K562 (cell line): ENCODE measurements around the gene PTRH2. TPM values are rescaled to one million over a fixed set of nuclear protein-coding genes. Genes with fewer than 3 reads are reported as not detected.
A peak's percentile ranks its signal among the peaks of the same experiment; 100 is the strongest.

Source experiments
- ATAC-seq: fragments of 200-7000 bp; cut with Tn5 transposase; 3 replicates; pipeline ENCODE4 v1.9.1; 2020; ENCODE audit warnings: moderate library complexity
- BruUV-seq: library from RNA; stranded (reverse); fragments of 400-500 nt; replicated peaks from 2 replicates; lab custom pipeline; 2021; lab: Mats Ljungman, UMichigan
- CTCF ChIA-PET: fragments of 300-600 bp; formaldehyde crosslinking; extraction: SDS; loops from one replicate; lab custom pipeline; 2021; ENCODE audit warnings: low intra/inter-chr PET ratio; lab: Yijun Ruan, JAX
- POLR2A ChIA-PET: fragments of 300-600, 350-650 bp; sonication (Branson Sonifier 250); formaldehyde crosslinking; extraction: SDS; loops from one replicate; lab custom pipeline; 2021; ENCODE audit warnings: antibody characterized with exemption, inconsistent platforms; lab: Yijun Ruan, JAX
- DNase-seq, 4 experiments: peaks; one replicate each; pipeline versions ENCODE4 v3.0.0 to v3.0.0-alpha.2; 2011 to 2018; ENCODE audit warnings: low spot score in 3 of 4, mixed read lengths in 3 of 4; ENCODE audit errors: extremely low read depth in 1 of 4
- FAIRE-seq: peaks from 2 replicates; lab custom pipeline; 2011; peaks lifted over from hg19 to GRCh38; lab: Jason Lieb, UNC
- H2AFZ ChIP-seq: 2 replicates; pipeline ENCODE4 v1.6.0; 2011; ENCODE audit warnings: low read depth, low read length, control low read depth, inconsistent platforms
- H3K27ac ChIP-seq: fragments of 200-600 bp; 3 replicates; pipeline ENCODE4 v1.8.0; 2011; ENCODE audit warnings: low read depth, mild to moderate bottlenecking, control low read depth, inconsistent platforms, low read length, moderate library complexity, mixed read lengths; ENCODE audit errors: extremely low read depth
- H3K27me3 ChIP-seq, 2 experiments: fragments of 300-600 bp in 1 of 2; 2 replicates in 1 of 2; 3 replicates in 1 of 2; pipeline versions ENCODE4 v1.6.0 to v1.8.0; 2011; ENCODE audit warnings: inconsistent platforms in 2 of 2, low read length in 2 of 2, mild to moderate bottlenecking in 1 of 2, mixed read lengths in 1 of 2, moderate library complexity in 1 of 2; ENCODE audit not compliant: control insufficient read depth in 2 of 2, insufficient read depth in 2 of 2
- H3K36me3 ChIP-seq: fragments of 300-600 bp; 3 replicates; pipeline ENCODE4 v1.8.0; 2011; ENCODE audit warnings: mild to moderate bottlenecking, low read length, inconsistent platforms; ENCODE audit not compliant: control insufficient read depth, insufficient read depth
- H3K4me1 ChIP-seq, 2 experiments: fragments of 200-600 bp in 1 of 2; replicated peaks in 1 of 2; 2 replicates in 1 of 2; 3 replicates in 1 of 2; pipeline versions ENCODE4 v1.5.1 to v1.8.0; 2011; ENCODE audit warnings: inconsistent platforms in 2 of 2, low read length in 2 of 2, mild to moderate bottlenecking in 1 of 2, mixed read lengths in 1 of 2, moderate library complexity in 1 of 2; ENCODE audit not compliant: control insufficient read depth in 2 of 2, insufficient read depth in 2 of 2
- H3K4me2 ChIP-seq: 2 replicates; pipeline ENCODE4 v1.6.1; 2011; ENCODE audit warnings: low read length, control low read depth, inconsistent platforms, mixed read lengths; ENCODE audit not compliant: insufficient read depth
- H3K4me3 ChIP-seq: fragments of 200-600 bp; sonication (generic), shearing (Covaris generic); 2 replicates; pipeline ENCODE4 v1.5.1; 2016; ENCODE audit warnings: control low read depth, inconsistent platforms
- H3K79me2 ChIP-seq: fragments of 200-600 bp; 3 replicates; pipeline ENCODE4 v1.8.0; 2011; ENCODE audit warnings: low read length, inconsistent platforms; ENCODE audit not compliant: control insufficient read depth, insufficient read depth
- H3K9ac ChIP-seq, 2 experiments: 2 replicates each; pipeline versions ENCODE4 v1.6.0 to v1.6.1; 2011; ENCODE audit warnings: low read depth in 2 of 2, low read length in 2 of 2, control low read depth in 1 of 2, inconsistent platforms in 1 of 2, mild to moderate bottlenecking in 1 of 2, mixed read lengths in 1 of 2; ENCODE audit not compliant: insufficient read depth in 1 of 2
- H3K9me1 ChIP-seq: one replicate; pipeline ENCODE4 v1.6.0; 2011; ENCODE audit warnings: inconsistent platforms, mild to moderate bottlenecking, low read length, moderate library complexity; ENCODE audit not compliant: control insufficient read depth, insufficient read depth
- H3K9me3 ChIP-seq: replicated peaks from 2 replicates; pipeline ENCODE4 v1.5.1; 2011; ENCODE audit warnings: low read depth, low read length, inconsistent platforms; ENCODE audit not compliant: control insufficient read depth, insufficient read depth
- H4K20me1 ChIP-seq: replicated peaks from 2 replicates; pipeline ENCODE4 v1.6.1; 2011; ENCODE audit warnings: low read length, inconsistent platforms, mixed read lengths; ENCODE audit not compliant: control insufficient read depth, insufficient read depth
- CAMTA2 ChIP-seq: fragments of 250-450 bp; sonication (Bioruptor Pico); conservative IDR thresholded peaks from 2 replicates; pipeline ENCODE4 v1.5.1; 2022
- DACH1 ChIP-seq: fragments of 450-650 bp; IDR thresholded peaks from 2 replicates; pipeline ENCODE4 v1.6.1; 2018; ENCODE audit not compliant: partially characterized antibody
- EGR1 ChIP-seq: fragments of 450-650 bp; conservative IDR thresholded peaks from 2 replicates; pipeline ENCODE4 v1.6.1; 2017; ENCODE audit warnings: mild to moderate bottlenecking
- HNRNPUL1 ChIP-seq: fragments of 200-400 bp; formaldehyde crosslinking; IDR thresholded peaks from 2 replicates; pipeline ENCODE4 v1.6.1; 2017; ENCODE audit warnings: low read length
- IFI16 ChIP-seq: fragments of 250-450 bp; sonication (Bioruptor Pico); IDR thresholded peaks from 2 replicates; pipeline ENCODE4 v2.1.2; 2022; ENCODE audit warnings: mild to moderate bottlenecking, inconsistent platforms
- LCOR ChIP-seq: sonication (generic); formaldehyde crosslinking; IDR thresholded peaks from 2 replicates; pipeline ENCODE4 v1.8.0; 2022; ENCODE audit warnings: mild to moderate bottlenecking, missing genetic modification reagents
- NR4A1 ChIP-seq, 2 experiments: fragments of 250-450 bp in 1 of 2; fragments of 450-650 bp in 1 of 2; sonication (Bioruptor Pico) in 1 of 2; IDR thresholded peaks; 2 replicates each; pipeline versions ENCODE4 v1.4.0 to v1.6.1; 2016 to 2020; ENCODE audit warnings: mild to moderate bottlenecking in 2 of 2, missing compliant biosample characterization in 1 of 2, missing genetic modification characterization in 1 of 2, moderate library complexity in 1 of 2
- SIX5 ChIP-seq, 2 experiments: IDR thresholded peaks; 2 replicates each; pipeline ENCODE4 v1.6.1; 2011; ENCODE audit warnings: low read length in 2 of 2, borderline replicate concordance in 1 of 2, low read depth in 1 of 2, mild to moderate bottlenecking in 1 of 2, moderate library complexity in 1 of 2; ENCODE audit not compliant: insufficient read depth in 1 of 2
- U2AF2 ChIP-seq: fragments of 200-400 bp; formaldehyde crosslinking; optimal IDR thresholded peaks from 2 replicates; pipeline ENCODE3; 2017; ENCODE audit warnings: low read depth, mild to moderate bottlenecking, low read length
- ZNF263 ChIP-seq: sonication (generic); formaldehyde crosslinking; IDR thresholded peaks from 2 replicates; pipeline ENCODE4 v1.8.0; 2022; ENCODE audit warnings: mild to moderate bottlenecking, missing genetic modification reagents, borderline replicate concordance
- ZNF431 ChIP-seq: sonication (generic); formaldehyde crosslinking; IDR thresholded peaks from 2 replicates; pipeline ENCODE4 v1.8.0; 2022; ENCODE audit warnings: mild to moderate bottlenecking, missing genetic modification reagents
- ZNF696 ChIP-seq: fragments of 250-450 bp; sonication (Bioruptor Pico); conservative IDR thresholded peaks from 2 replicates; pipeline ENCODE4 v1.4.0; 2020; ENCODE audit warnings: mild to moderate bottlenecking, moderate library complexity
- WGBS: fragments of 100-300 bp; shearing (Covaris generic); methylation state at CpG from one replicate; pipeline ENCODE4 v1.1.6; 2016; ENCODE audit warnings: low coverage, mixed read lengths; ENCODE audit not compliant: insufficient coverage; ENCODE audit errors: missing lambda C conversion rate; 5-methylcytosine and 5-hydroxymethylcytosine counted together
- in situ Hi-C: fragments of 300-500 bp; cut with MboI; formaldehyde crosslinking; loops from 4 replicates; pipeline ENCODE4 v1.15.0; 2018; ENCODE audit warnings: inconsistent platforms, mixed read lengths
- intact Hi-C: fragments of 100-400 bp; cut with micrococcal nuclease; formaldehyde crosslinking; loops from 2 replicates; pipeline ENCODE4 v1.14.2; 2022
- polyA plus RNA-seq, 8 experiments: library from polyadenylated mRNA; depleted of rRNA in 4 of 8; stranded (reverse) in 5 of 8; unstranded in 3 of 8; fragments of >200 nt; fragmentation: Nextera tagmentation in 2 of 8; fragmentation: Illumina TruSeq in 1 of 8; extraction: Ambion mirVana in 2 of 8; extraction: Trizol in 1 of 8; gene quantifications; 2 replicates each; pipeline versions ENCODE4 v1.2.1 to v1.2.3, GENCODE V29; 2011 to 2014; ENCODE audit warnings: inconsistent platforms in 1 of 8, missing spikeins in 1 of 8
- total RNA-seq, 7 experiments: library from RNA; depleted of rRNA in 6 of 7; stranded (reverse); fragments of >200 nt in 6 of 7; fragmentation: Illumina TruSeq in 2 of 7; extraction: Trizol in 2 of 7; gene quantifications; 2 replicates each; pipeline versions ENCODE4 v1.2.1 to v1.2.3, GENCODE V29; 2011 to 2021; ENCODE audit warnings: low replicate concordance in 1 of 7
- TF ChIP-seq, protein P1 (sequence below): fragments of 250-450 bp; sonication (Bioruptor Pico); IDR thresholded peaks from 2 replicates; pipeline ENCODE4 v1.5.0; 2021
- TF ChIP-seq, protein P2 (sequence below): fragments of 250-450 bp; sonication (Bioruptor Pico); IDR thresholded peaks from 2 replicates; pipeline ENCODE4 v1.4.0; 2020; ENCODE audit warnings: mild to moderate bottlenecking, moderate library complexity, borderline replicate concordance
- TF ChIP-seq, protein P3 (sequence below): fragments of 450-650 bp; formaldehyde crosslinking; IDR thresholded peaks from 2 replicates; pipeline ENCODE4 v1.4.0; 2020; ENCODE audit warnings: mild to moderate bottlenecking, mixed read lengths

The PTRH2 gene
- total and polyA plus RNA-seq, 9 of the 15 experiments (the other 6 are each of a cell fraction or from before 2014, with no cell fraction given) = 53.1 to 210 (median 126) TPM

DNA sequence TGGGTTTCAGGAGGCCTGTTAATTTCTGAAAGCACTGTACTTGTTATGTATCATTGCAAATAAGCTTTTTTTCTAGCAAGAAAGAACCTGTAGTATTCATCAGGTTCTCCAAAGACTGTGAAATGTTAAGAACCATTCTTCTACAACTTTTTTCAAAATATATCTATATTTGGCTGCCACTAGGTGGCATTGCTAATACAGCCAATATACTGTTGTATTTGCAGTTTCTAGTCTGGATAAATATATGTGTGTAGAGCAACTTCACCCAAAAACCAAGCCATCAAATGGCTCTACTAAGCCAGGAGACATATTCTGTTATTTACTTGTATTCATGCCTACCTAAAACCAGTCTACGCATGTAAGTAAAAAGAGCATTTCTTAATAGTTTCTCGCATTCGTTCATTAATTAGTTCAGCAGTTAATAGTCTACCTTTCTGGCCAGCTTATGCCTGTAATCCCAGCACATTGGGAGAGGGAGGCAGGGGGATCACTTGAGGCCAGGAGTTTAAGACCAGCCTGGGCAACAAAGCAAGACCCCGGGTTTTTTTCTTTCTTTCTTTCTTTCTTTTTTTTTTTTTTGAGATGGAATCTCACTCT is 39.7 kb upstream of the PTRH2 start:
- no TSS peak for BruUV-seq
- Histone ChIP-seq H3K4me1 (no peaks in the 10 kb centered on the region; a peak in 1 of 5 replicates), H4K20me1 (no peaks in the 10 kb centered on the region), H2AFZ (no peak overlapping the region), H3K27me3 (no peaks in the 10 kb centered on the region), H3K9me1 (no peaks in the 10 kb centered on the region), H3K36me3 (peaks cover 7% of the 10 kb centered on the region; the same call in 2 of the 3 replicates), H3K4me3 (no peak overlapping the region), H3K4me2 (no peak overlapping the region), H3K9ac (no peak overlapping the region), H3K27ac (no peak overlapping the region), H3K9me3 (no peaks in the 10 kb centered on the region), H3K79me2 (no peaks in the 10 kb centered on the region)
- no peak for FAIRE-seq
- DNase-seq = peak in 3 of 4 experiments; percentile 14 to 56 (median 22)
- in situ Hi-C loops = loop anchor here (5.0 kb wide), 1 partner anchor 290 kb away; no protein-coding TSS in a partner anchor
- ChIA-PET POLR2A (interaction anchor here (1.5 kb wide), 1 partner anchor 92 kb away, joined by 5 read pairs; no protein-coding TSS in a partner anchor), CTCF (interaction anchor here (0.7 to 3.6 kb wide), 2 partner anchors 112 to 320 kb away, joined by 8 to 21 read pairs; no protein-coding TSS in a partner anchor)
- intact Hi-C loops = loop anchor here (10.0 kb wide), 1 partner anchor 222 kb away; no protein-coding TSS in a partner anchor
- ATAC-seq = peak; percentile 78
- 89% methylated on average over 4 of the region's 4 CpGs for WGBS
- TF ChIP-seq ZNF263 (CRISPR knock-in tag) (no peak), IFI16 (CRISPR knock-in tag) (no peak), HNRNPUL1 (no peak), NR4A1 (CRISPR knock-in tag; IDR thresholded peaks at IDR 0.05) (no peak), NR4A1 (tag; IDR thresholded peaks at IDR 0.05) (no peak), U2AF2 (no peak), LCOR (CRISPR knock-in tag) (no peak), ZNF431 (CRISPR knock-in tag) (no peak), CAMTA2 (CRISPR knock-in tag) (no peak), ZNF696 (no peak), EGR1 (no peak), DACH1 (peak; percentile 36), SIX5 (IDR thresholded peaks at IDR 0.05; ENCODE audit: borderline replicate concordance in 1 of 2, insufficient read depth in 1 of 2, low read depth in 1 of 2, low read length in 2 of 2) (no peak)
- TF ChIP-seq, protein P1, sequence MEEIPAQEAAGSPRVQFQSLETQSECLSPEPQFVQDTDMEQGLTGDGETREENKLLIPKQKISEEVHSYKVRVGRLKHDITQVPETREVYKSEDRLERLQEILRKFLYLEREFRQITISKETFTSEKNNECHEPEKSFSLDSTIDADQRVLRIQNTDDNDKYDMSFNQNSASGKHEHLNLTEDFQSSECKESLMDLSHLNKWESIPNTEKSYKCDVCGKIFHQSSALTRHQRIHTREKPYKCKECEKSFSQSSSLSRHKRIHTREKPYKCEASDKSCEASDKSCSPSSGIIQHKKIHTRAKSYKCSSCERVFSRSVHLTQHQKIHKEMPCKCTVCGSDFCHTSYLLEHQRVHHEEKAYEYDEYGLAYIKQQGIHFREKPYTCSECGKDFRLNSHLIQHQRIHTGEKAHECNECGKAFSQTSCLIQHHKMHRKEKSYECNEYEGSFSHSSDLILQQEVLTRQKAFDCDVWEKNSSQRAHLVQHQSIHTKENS (CRISPR knock-in tag) = no peak
- TF ChIP-seq, protein P2, sequence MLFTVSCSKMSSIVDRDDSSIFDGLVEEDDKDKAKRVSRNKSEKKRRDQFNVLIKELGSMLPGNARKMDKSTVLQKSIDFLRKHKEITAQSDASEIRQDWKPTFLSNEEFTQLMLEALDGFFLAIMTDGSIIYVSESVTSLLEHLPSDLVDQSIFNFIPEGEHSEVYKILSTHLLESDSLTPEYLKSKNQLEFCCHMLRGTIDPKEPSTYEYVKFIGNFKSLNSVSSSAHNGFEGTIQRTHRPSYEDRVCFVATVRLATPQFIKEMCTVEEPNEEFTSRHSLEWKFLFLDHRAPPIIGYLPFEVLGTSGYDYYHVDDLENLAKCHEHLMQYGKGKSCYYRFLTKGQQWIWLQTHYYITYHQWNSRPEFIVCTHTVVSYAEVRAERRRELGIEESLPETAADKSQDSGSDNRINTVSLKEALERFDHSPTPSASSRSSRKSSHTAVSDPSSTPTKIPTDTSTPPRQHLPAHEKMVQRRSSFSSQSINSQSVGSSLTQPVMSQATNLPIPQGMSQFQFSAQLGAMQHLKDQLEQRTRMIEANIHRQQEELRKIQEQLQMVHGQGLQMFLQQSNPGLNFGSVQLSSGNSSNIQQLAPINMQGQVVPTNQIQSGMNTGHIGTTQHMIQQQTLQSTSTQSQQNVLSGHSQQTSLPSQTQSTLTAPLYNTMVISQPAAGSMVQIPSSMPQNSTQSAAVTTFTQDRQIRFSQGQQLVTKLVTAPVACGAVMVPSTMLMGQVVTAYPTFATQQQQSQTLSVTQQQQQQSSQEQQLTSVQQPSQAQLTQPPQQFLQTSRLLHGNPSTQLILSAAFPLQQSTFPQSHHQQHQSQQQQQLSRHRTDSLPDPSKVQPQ (CRISPR knock-in tag) = no peak
- TF ChIP-seq, protein P3, sequence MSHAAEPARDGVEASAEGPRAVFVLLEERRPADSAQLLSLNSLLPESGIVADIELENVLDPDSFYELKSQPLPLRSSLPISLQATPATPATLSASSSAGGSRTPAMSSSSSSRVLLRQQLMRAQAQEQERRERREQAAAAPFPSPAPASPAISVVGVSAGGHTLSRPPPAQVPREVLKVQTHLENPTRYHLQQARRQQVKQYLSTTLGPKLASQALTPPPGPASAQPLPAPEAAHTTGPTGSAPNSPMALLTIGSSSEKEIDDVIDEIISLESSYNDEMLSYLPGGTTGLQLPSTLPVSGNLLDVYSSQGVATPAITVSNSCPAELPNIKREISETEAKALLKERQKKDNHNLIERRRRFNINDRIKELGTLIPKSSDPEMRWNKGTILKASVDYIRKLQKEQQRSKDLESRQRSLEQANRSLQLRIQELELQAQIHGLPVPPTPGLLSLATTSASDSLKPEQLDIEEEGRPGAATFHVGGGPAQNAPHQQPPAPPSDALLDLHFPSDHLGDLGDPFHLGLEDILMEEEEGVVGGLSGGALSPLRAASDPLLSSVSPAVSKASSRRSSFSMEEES (CRISPR knock-in tag) = no peak
